ENCODE data around the gene MAGI3. TPM values are rescaled to one million over a fixed set of nuclear protein-coding genes. Genes with fewer than 3 reads are reported as not detected.

The MAGI3 gene
- 10 to 100 TPM; 23.4 to 29.4 TPM for total RNA-seq

DNA sequence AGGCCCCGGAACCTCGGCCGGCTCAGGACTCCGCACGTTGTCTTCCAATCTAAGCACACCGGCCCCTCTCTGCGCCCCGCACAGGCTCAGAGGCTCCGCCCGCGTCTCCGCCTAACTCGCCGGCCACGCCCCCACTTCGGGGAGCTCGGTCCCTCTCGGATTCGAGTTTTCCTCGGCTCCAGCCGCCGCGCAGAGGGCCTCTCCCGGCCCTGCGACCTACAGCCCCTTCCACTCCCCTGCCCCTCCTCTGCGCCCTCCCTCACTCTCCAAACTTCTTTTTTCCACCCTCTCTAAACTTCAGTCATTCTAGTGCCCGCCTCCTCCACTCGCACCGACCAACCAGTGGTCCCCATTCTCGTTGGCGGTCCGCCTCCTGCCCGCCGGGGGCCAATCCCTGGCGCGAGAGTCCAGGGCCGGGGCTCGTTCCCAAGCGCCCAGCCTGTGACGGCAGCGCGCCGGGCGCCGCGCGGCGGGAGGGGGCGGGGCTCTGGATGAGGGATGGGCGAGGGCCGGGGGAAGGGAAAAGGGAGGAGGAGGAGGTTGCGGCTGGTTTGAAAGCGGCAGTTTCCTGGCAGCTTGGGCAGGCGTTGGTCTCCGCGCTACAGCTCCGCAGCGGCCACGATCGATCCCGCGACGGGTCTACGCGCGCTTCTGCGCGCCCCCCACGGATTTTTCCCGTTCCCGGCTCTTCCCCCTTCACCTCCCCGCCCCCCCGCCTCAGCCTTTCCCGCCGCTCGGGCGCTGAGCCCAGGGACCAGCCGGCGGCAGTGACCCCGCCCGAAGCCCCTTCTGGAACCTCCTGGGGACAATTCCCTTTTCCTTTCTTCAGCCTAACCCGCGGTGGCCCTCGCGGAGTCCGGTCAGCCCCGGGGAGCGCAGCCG is at the start of gene MAGI3:
TSS of gene MAGI3 (plus strand) at position 563 of the 882 bp plus-strand sequence. CDS start 519 bp downstream, outside the sequence.
- ATAC-seq (ENCODE audit: insufficient number of reproducible peaks, low FRiP score, low read depth), result peak; percentile 96
- Histone ChIP-seq H3K36me3 (no peaks in the 10 kb centered on the region), H3K27ac (peak within 1 kb of the TSS; percentile 75 to 78), H3K27me3 (replicated peaks; ENCODE audit: insufficient read depth) (no peaks in the 10 kb centered on the region), H3K9me3 (no peaks in the 10 kb centered on the region), H3K4me1 (ENCODE audit: control insufficient read depth in 1 of 2, low read depth in 2 of 2) (peaks cover 8 to 34% of the 10 kb centered on the region in 2 donors), H3K4me3 (peak within 1 kb of the TSS; percentile 98)
- TF ChIP-seq, protein P1, sequence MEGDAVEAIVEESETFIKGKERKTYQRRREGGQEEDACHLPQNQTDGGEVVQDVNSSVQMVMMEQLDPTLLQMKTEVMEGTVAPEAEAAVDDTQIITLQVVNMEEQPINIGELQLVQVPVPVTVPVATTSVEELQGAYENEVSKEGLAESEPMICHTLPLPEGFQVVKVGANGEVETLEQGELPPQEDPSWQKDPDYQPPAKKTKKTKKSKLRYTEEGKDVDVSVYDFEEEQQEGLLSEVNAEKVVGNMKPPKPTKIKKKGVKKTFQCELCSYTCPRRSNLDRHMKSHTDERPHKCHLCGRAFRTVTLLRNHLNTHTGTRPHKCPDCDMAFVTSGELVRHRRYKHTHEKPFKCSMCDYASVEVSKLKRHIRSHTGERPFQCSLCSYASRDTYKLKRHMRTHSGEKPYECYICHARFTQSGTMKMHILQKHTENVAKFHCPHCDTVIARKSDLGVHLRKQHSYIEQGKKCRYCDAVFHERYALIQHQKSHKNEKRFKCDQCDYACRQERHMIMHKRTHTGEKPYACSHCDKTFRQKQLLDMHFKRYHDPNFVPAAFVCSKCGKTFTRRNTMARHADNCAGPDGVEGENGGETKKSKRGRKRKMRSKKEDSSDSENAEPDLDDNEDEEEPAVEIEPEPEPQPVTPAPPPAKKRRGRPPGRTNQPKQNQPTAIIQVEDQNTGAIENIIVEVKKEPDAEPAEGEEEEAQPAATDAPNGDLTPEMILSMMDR (IDR thresholded peaks at IDR 0.05), result no peak
- DNase-seq (ENCODE audit: low spot score), result peak; percentile 90

DNA sequence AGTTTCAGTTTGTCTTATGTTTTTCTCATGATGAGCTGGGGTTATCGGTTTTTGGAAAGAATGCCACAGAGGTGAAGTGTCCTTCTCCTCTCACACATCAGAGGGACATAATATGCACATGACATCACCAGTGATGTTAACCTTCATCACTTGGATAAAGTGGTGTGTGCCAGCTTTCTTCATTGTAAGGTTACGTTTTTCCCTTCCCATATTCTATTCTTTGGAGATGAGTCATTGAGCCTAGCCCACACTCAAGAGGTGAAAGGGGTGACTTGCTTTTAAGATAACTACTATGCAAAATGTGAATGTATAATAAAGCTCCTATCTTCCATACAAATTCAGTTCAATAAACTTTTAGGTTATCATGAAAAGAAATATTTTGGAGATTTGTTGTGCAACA is 36.7 kb upstream of the MAGI3 start:
- H3K9me3 ChIP-seq, result no peaks in the 10 kb centered on the region
- no peak for ATAC-seq (ENCODE audit: insufficient number of reproducible peaks, low FRiP score, low read depth)
- H3K36me3 ChIP-seq, result no peaks in the 10 kb centered on the region
- H3K27me3 ChIP-seq (replicated peaks; ENCODE audit: insufficient read depth), result no peaks in the 10 kb centered on the region
- H3K27ac ChIP-seq, result no peak overlapping the region
- H3K4me1 ChIP-seq (ENCODE audit: control insufficient read depth in 1 of 2, low read depth in 2 of 2), result no peaks in the 10 kb centered on the region
- no peak for DNase-seq (ENCODE audit: low spot score)
- TF ChIP-seq, protein P1 (IDR thresholded peaks at IDR 0.05), result no peak
- no peak overlapping the region for H3K4me3 ChIP-seq

DNA sequence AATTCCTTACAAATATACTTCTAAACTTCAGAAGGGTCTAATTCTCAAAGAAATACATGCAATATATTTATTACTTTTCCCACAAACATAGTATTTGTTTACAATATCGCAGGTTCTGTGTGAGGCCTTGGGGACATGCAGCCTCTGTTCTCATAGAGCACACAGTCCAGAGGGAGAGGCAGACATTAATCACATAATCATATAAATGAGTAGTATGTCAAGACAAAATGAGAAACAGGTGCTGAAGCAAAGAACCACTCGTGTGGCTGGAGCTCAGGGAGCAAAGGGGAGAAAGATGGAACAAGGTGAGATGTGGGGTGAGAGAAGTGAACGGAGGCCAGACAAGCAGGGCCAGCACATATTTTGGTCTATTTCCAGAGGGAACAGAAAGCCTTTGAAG is 26.4 kb upstream of the MAGI3 start:
- no peaks in the 10 kb centered on the region for H3K4me1 ChIP-seq (ENCODE audit: control insufficient read depth in 1 of 2, low read depth in 2 of 2)
- H3K27ac ChIP-seq, result no peak overlapping the region
- no peaks in the 10 kb centered on the region for H3K36me3 ChIP-seq
- H3K4me3 ChIP-seq, result no peak overlapping the region
- H3K27me3 ChIP-seq (replicated peaks; ENCODE audit: insufficient read depth), result no peaks in the 10 kb centered on the region
- TF ChIP-seq, protein P1 (IDR thresholded peaks at IDR 0.05), result no peak
- no peak for DNase-seq (ENCODE audit: low spot score)
- H3K9me3 ChIP-seq, result no peaks in the 10 kb centered on the region
- ATAC-seq (ENCODE audit: insufficient number of reproducible peaks, low FRiP score, low read depth), result no peak

DNA sequence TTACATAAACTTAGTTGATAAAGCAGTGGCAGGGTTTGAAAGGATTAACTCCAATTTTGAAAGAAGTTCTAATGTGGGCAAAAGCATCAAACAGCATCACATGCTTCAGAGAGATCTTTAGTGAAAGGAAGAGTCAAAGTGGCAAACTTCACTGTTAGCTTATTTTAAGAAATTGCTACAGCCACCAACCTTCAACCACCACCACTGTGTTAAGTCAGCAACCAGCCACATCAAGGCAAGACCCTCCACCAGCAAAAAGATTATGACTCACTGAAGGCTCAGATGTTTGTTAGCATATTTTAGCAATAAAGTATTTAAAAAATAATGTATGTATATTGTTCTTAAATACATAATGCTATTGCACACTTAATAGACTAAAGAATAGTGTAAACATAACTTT is 21.3 kb upstream of the MAGI3 start:
- DNase-seq (ENCODE audit: low spot score) (no peak), ATAC-seq (ENCODE audit: insufficient number of reproducible peaks, low FRiP score, low read depth) (no peak)
- H3K4me1 ChIP-seq (ENCODE audit: control insufficient read depth in 1 of 2, low read depth in 2 of 2), result no peaks in the 10 kb centered on the region
- no peak overlapping the region for H3K4me3 ChIP-seq
- H3K27ac ChIP-seq, result no peak overlapping the region
- no peaks in the 10 kb centered on the region for H3K36me3 ChIP-seq
- H3K27me3 ChIP-seq (replicated peaks; ENCODE audit: insufficient read depth), result no peaks in the 10 kb centered on the region
- TF ChIP-seq, protein P1 (IDR thresholded peaks at IDR 0.05), result no peak
- H3K9me3 ChIP-seq, result no peaks in the 10 kb centered on the region

DNA sequence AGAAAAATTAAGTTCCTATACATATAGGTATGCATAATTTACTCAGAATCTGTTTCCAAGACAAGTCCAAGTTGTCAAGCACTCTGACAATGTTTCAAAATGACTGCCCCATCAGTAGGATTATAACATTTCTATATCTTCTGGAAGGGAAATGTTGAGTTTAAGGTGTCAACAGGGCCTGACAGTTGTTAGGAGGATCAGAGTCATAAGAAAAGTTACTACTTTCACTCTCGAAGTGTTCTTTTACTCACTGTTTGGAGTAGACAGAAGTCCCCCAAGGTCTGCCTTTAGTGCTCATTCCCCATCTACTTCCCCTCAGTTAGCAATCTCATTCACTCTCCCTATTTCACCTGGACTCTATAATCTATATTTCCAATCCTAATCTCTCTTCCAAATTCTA is 20.6 kb upstream of the MAGI3 start:
- no peaks in the 10 kb centered on the region for H3K9me3 ChIP-seq
- TF ChIP-seq, protein P1 (IDR thresholded peaks at IDR 0.05), result no peak
- DNase-seq (ENCODE audit: low spot score) (no peak), ATAC-seq (ENCODE audit: insufficient number of reproducible peaks, low FRiP score, low read depth) (no peak)
- no peak overlapping the region for H3K4me3 ChIP-seq
- no peaks in the 10 kb centered on the region for H3K36me3 ChIP-seq
- no peak overlapping the region for H3K27ac ChIP-seq
- H3K4me1 ChIP-seq (ENCODE audit: control insufficient read depth in 1 of 2, low read depth in 2 of 2), result no peaks in the 10 kb centered on the region
- H3K27me3 ChIP-seq (replicated peaks; ENCODE audit: insufficient read depth), result no peaks in the 10 kb centered on the region

Measured in thoracic aorta (tissue), 2 donors.